Esophagus squamous epithelium (tissue), 4 donors: Measurements from ENCODE around the gene CTRL.

Experiments
- POLR2A ChIP-seq, 4 donors: fragments of 450-650 bp; IDR thresholded peaks; one replicate each; pipeline ENCODE4 v1.6.1; 2017; ENCODE audit warnings: antibody characterized with exemption in 4 of 4, mild to moderate bottlenecking in 4 of 4, moderate library complexity in 3 of 4
- TF ChIP-seq, protein P1 (sequence below), 6 experiments: fragments of 450-650 bp in 4 of 6; fragments of 200-600 bp in 2 of 6; sonication (generic) in 2 of 6; IDR thresholded peaks; one replicate each; pipeline ENCODE4 v1.5.1; 2016 to 2019; ENCODE audit warnings: antibody characterized with exemption in 6 of 6, mild to moderate bottlenecking in 4 of 6, moderate library complexity in 4 of 6

GRCh38 chr16:67951485-67951884 is 19.8 kb upstream of the CTRL start:
- TF ChIP-seq, protein P1, sequence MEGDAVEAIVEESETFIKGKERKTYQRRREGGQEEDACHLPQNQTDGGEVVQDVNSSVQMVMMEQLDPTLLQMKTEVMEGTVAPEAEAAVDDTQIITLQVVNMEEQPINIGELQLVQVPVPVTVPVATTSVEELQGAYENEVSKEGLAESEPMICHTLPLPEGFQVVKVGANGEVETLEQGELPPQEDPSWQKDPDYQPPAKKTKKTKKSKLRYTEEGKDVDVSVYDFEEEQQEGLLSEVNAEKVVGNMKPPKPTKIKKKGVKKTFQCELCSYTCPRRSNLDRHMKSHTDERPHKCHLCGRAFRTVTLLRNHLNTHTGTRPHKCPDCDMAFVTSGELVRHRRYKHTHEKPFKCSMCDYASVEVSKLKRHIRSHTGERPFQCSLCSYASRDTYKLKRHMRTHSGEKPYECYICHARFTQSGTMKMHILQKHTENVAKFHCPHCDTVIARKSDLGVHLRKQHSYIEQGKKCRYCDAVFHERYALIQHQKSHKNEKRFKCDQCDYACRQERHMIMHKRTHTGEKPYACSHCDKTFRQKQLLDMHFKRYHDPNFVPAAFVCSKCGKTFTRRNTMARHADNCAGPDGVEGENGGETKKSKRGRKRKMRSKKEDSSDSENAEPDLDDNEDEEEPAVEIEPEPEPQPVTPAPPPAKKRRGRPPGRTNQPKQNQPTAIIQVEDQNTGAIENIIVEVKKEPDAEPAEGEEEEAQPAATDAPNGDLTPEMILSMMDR (IDR thresholded peaks at IDR 0.05), result no peak
- no peak for TF ChIP-seq POLR2A (IDR thresholded peaks at IDR 0.05)
